ENCODE results near the gene PNKD.

PNKD gene

GRCh38 chr2:218392891-218393462 lies 122.7 kb downstream of the PNKD start:
- H3K9me2 ChIP-seq (replicated peaks; ENCODE audit: control insufficient read depth, low read length), result no peaks in the 10 kb centered on the region
- TF ChIP-seq CTCF (IDR thresholded peaks at IDR 0.05; ENCODE audit: low read depth, low read length, poor library complexity, severe bottlenecking) (no peak), EZH2phosphoT487 (IDR thresholded peaks at IDR 0.05; ENCODE audit: borderline replicate concordance, low read length) (no peak)

GRCh38 chr2:218393750-218394290 lies 123.5 kb downstream of the PNKD start:
- Histone ChIP-seq H3K4me3 (ENCODE audit: low read length) (no peak overlapping the region), H4K20me1 (ENCODE audit: control insufficient read depth, insufficient read depth, low read depth, low read length) (no peaks in the 10 kb centered on the region), H3K9me3 (ENCODE audit: control insufficient read depth, insufficient read depth, low read length) (no peaks in the 10 kb centered on the region), H3F3A (ENCODE audit: control insufficient read depth, insufficient read depth) (peaks cover 15% of the 10 kb centered on the region), H3K79me2 (ENCODE audit: control insufficient read depth, low read length) (peaks cover 5% of the 10 kb centered on the region), H3K4me1 (ENCODE audit: control insufficient read depth, low read length) (peaks cover 46% of the 10 kb centered on the region), H3K36me3 (ENCODE audit: control insufficient read depth, low read length) (no peaks in the 10 kb centered on the region), H3K27ac (ENCODE audit: low read depth, low read length) (no peak overlapping the region), H3K9me2 (replicated peaks; ENCODE audit: control insufficient read depth, low read length) (no peaks in the 10 kb centered on the region), H3K27me3 (ENCODE audit: control insufficient read depth, low read length) (no peaks in the 10 kb centered on the region), H3K4me2 (ENCODE audit: low read length) (no peak overlapping the region)
- no peak for TF ChIP-seq EZH2phosphoT487 (IDR thresholded peaks at IDR 0.05; ENCODE audit: borderline replicate concordance, low read length)
- TF ChIP-seq CTCF (IDR thresholded peaks at IDR 0.05; ENCODE audit: low read depth, low read length, poor library complexity, severe bottlenecking), result no peak

More at GRCh38 chr2:218392891-218393462, 122.7 kb downstream of the PNKD start:
- Histone ChIP-seq H3F3A (ENCODE audit: control insufficient read depth, insufficient read depth) (peaks cover 15% of the 10 kb centered on the region), H3K4me3 (ENCODE audit: low read length) (no peak overlapping the region), H3K27me3 (ENCODE audit: control insufficient read depth, low read length) (no peaks in the 10 kb centered on the region), H3K79me2 (ENCODE audit: control insufficient read depth, low read length) (peaks cover 3% of the 10 kb centered on the region), H3K4me2 (ENCODE audit: low read length) (no peak overlapping the region), H4K20me1 (ENCODE audit: control insufficient read depth, insufficient read depth, low read depth, low read length) (no peaks in the 10 kb centered on the region), H3K4me1 (ENCODE audit: control insufficient read depth, low read length) (peaks cover 39% of the 10 kb centered on the region), H3K9me3 (ENCODE audit: control insufficient read depth, insufficient read depth, low read length) (no peaks in the 10 kb centered on the region), H3K27ac (ENCODE audit: low read depth, low read length) (no peak overlapping the region), H3K36me3 (ENCODE audit: control insufficient read depth, low read length) (no peaks in the 10 kb centered on the region)

- Histone ChIP-seq H3K79me2 (ENCODE audit: control insufficient read depth, low read length) (peaks cover 11% of the 10 kb centered on the region), H3K9me2 (replicated peaks; ENCODE audit: control insufficient read depth, low read length) (no peaks in the 10 kb centered on the region), H3K27me3 (ENCODE audit: control insufficient read depth, low read length) (no peaks in the 10 kb centered on the region), H4K20me1 (ENCODE audit: control insufficient read depth, insufficient read depth, low read depth, low read length) (no peaks in the 10 kb centered on the region), H3K27ac (ENCODE audit: low read depth, low read length) (no peak overlapping the region), H3K4me1 (ENCODE audit: control insufficient read depth, low read length) (peaks cover 52% of the 10 kb centered on the region), H3F3A (ENCODE audit: control insufficient read depth, insufficient read depth) (peaks cover 15% of the 10 kb centered on the region), H3K4me3 (ENCODE audit: low read length) (no peak overlapping the region), H3K36me3 (ENCODE audit: control insufficient read depth, low read length) (no peaks in the 10 kb centered on the region), H3K4me2 (ENCODE audit: low read length) (peak overlapping the region; percentile 94), H3K9me3 (ENCODE audit: control insufficient read depth, insufficient read depth, low read length) (no peaks in the 10 kb centered on the region)
- no peak for TF ChIP-seq CTCF (IDR thresholded peaks at IDR 0.05; ENCODE audit: low read depth, low read length, poor library complexity, severe bottlenecking)
- TF ChIP-seq EZH2phosphoT487 (IDR thresholded peaks at IDR 0.05; ENCODE audit: borderline replicate concordance, low read length), result no peak
These were observed 124.2 kb downstream of the PNKD start for GRCh38 chr2:218394298-218395089.
